IPS-18a (cell line): ENCODE data around the gene SUDS3.

Experiments used
- H3K27ac ChIP-seq: one replicate; pipeline ENCODE4 v1.5.1; 2013; ENCODE audit warnings: low read length
- H3K27me3 ChIP-seq: one replicate; pipeline ENCODE4 v1.6.1; 2013; ENCODE audit warnings: mild to moderate bottlenecking, low read length; ENCODE audit not compliant: control insufficient read depth, insufficient read depth
- H3K36me3 ChIP-seq: one replicate; pipeline ENCODE4 v1.6.1; 2013; ENCODE audit warnings: low read depth, low read length; ENCODE audit not compliant: control insufficient read depth
- H3K4me1 ChIP-seq: one replicate; pipeline ENCODE4 v1.6.1; 2013; ENCODE audit warnings: low read depth, low read length; ENCODE audit not compliant: control insufficient read depth
- H3K4me3 ChIP-seq: one replicate; pipeline ENCODE4 v1.5.1; 2013; ENCODE audit warnings: low read length
- H3K9ac ChIP-seq: one replicate; pipeline ENCODE4 v1.6.1; 2013; ENCODE audit warnings: mild to moderate bottlenecking, low read length, moderate library complexity
- H3K9me3 ChIP-seq: one replicate; pipeline ENCODE4 v1.6.1; 2013; ENCODE audit warnings: low read depth, low read length; ENCODE audit not compliant: control insufficient read depth

The SUDS3 gene, protein sequence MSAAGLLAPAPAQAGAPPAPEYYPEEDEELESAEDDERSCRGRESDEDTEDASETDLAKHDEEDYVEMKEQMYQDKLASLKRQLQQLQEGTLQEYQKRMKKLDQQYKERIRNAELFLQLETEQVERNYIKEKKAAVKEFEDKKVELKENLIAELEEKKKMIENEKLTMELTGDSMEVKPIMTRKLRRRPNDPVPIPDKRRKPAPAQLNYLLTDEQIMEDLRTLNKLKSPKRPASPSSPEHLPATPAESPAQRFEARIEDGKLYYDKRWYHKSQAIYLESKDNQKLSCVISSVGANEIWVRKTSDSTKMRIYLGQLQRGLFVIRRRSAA

GRCh38 chr12:118376089-118377020 lies at the start of gene SUDS3:
Gene SUDS3, plus strand, starts transcription at chr12:118376555. Its CDS starts 137 bp downstream, at chr12:118376692.
- Histone ChIP-seq H3K4me1 (peaks cover 17% of the 10 kb centered on the region), H3K27ac (peak within 1 kb of the TSS; percentile 98), H3K9me3 (no peaks in the 10 kb centered on the region), H3K36me3 (peaks cover 14% of the 10 kb centered on the region), H3K9ac (peak within 1 kb of the TSS; percentile 85), H3K4me3 (peak within 1 kb of the TSS; percentile 82), H3K27me3 (peaks cover 11% of the 10 kb centered on the region)

GRCh38 chr12:118326991-118327390 lies 49.4 kb upstream of the SUDS3 start:
- no peaks in the 10 kb centered on the region for H3K9me3 ChIP-seq
- H3K27ac ChIP-seq: no peak overlapping the region
- no peak overlapping the region for H3K4me3 ChIP-seq
- H3K9ac ChIP-seq: no peak overlapping the region
- H3K36me3 ChIP-seq: no peaks in the 10 kb centered on the region
- no peaks in the 10 kb centered on the region for H3K27me3 ChIP-seq
- H3K4me1 ChIP-seq: no peaks in the 10 kb centered on the region

GRCh38 chr12:118327391-118327790 lies 49.0 kb upstream of the SUDS3 start:
- Histone ChIP-seq H3K27me3 (no peaks in the 10 kb centered on the region), H3K9me3 (no peaks in the 10 kb centered on the region), H3K27ac (no peak overlapping the region), H3K36me3 (no peaks in the 10 kb centered on the region), H3K9ac (no peak overlapping the region), H3K4me1 (no peaks in the 10 kb centered on the region), H3K4me3 (no peak overlapping the region)

GRCh38 chr12:118328486-118329330 lies 47.6 kb upstream of the SUDS3 start:
- H3K27me3 ChIP-seq: no peaks in the 10 kb centered on the region
- H3K4me1 ChIP-seq: no peaks in the 10 kb centered on the region
- no peaks in the 10 kb centered on the region for H3K36me3 ChIP-seq
- no peaks in the 10 kb centered on the region for H3K9me3 ChIP-seq
- H3K9ac ChIP-seq: no peak overlapping the region
- H3K27ac ChIP-seq: no peak overlapping the region
- no peak overlapping the region for H3K4me3 ChIP-seq

- H3K9me3 ChIP-seq: no peaks in the 10 kb centered on the region
- H3K4me1 ChIP-seq: no peaks in the 10 kb centered on the region
- H3K27me3 ChIP-seq: no peaks in the 10 kb centered on the region
- no peak overlapping the region for H3K4me3 ChIP-seq
- no peaks in the 10 kb centered on the region for H3K36me3 ChIP-seq
- no peak overlapping the region for H3K27ac ChIP-seq
- H3K9ac ChIP-seq: no peak overlapping the region
These were observed 45.8 kb upstream of the SUDS3 start for GRCh38 chr12:118330421-118331018.

DNA sequence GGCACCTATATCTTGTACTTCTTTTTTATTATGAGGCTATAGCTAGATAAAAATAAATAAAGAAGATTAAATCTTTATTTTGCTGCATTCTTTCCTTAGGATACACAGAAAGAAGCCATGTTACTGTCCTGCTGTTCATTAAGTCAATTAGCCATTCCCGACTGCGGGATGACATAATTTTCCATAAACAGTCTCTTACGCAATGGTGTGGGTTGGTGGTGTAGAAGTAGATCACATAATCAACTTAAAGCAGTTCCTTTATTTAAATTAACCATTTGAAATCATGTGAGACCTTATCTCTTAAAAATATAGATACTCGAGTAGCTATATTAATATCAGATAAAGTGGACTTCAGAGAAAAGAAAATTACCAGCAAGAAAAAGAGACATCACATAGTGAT lies 43.8 kb upstream of the SUDS3 start:
- Histone ChIP-seq H3K27ac (no peak overlapping the region), H3K4me3 (no peak overlapping the region), H3K27me3 (no peaks in the 10 kb centered on the region), H3K36me3 (no peaks in the 10 kb centered on the region), H3K9me3 (no peaks in the 10 kb centered on the region), H3K4me1 (no peaks in the 10 kb centered on the region), H3K9ac (no peak overlapping the region)

- no peak overlapping the region for H3K9ac ChIP-seq
These were observed 42.1 kb upstream of the SUDS3 start for GRCh38 chr12:118334241-118334640.

GRCh38 chr12:118334939-118335567 lies 41.3 kb upstream of the SUDS3 start:
- no peak overlapping the region for H3K4me3 ChIP-seq
- H3K4me1 ChIP-seq: peaks cover 3% of the 10 kb centered on the region
- no peak overlapping the region for H3K27ac ChIP-seq
- no peaks in the 10 kb centered on the region for H3K36me3 ChIP-seq
- H3K9ac ChIP-seq: no peak overlapping the region
- no peaks in the 10 kb centered on the region for H3K9me3 ChIP-seq
- no peaks in the 10 kb centered on the region for H3K27me3 ChIP-seq

More at GRCh38 chr12:118334241-118334640, 42.1 kb upstream of the SUDS3 start:
- Histone ChIP-seq H3K4me3 (no peak overlapping the region), H3K9me3 (no peaks in the 10 kb centered on the region), H3K4me1 (peaks cover 3% of the 10 kb centered on the region), H3K36me3 (no peaks in the 10 kb centered on the region), H3K27ac (no peak overlapping the region), H3K27me3 (no peaks in the 10 kb centered on the region)

DNA sequence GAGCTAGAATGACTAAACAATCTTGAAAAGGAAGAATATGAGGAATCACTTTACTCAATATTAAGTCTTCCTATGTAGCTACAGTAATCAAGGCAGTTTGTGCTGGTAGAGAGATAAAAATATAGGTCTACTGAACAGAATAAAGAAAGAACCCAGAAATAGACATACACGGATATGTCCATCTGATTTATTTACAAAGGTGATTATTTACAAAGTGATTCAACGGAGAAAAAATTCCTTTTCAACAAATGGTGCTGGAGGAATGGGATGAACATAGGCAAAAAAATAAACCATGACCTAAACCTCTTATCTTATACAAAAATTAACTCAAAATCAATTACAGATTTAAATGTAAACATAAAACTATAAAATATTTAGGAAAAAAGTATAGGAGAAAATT lies 40.2 kb upstream of the SUDS3 start:
- Histone ChIP-seq H3K4me1 (peaks cover 3% of the 10 kb centered on the region), H3K27me3 (no peaks in the 10 kb centered on the region), H3K9ac (no peak overlapping the region), H3K9me3 (no peaks in the 10 kb centered on the region), H3K27ac (no peak overlapping the region), H3K4me3 (no peak overlapping the region), H3K36me3 (no peaks in the 10 kb centered on the region)

DNA sequence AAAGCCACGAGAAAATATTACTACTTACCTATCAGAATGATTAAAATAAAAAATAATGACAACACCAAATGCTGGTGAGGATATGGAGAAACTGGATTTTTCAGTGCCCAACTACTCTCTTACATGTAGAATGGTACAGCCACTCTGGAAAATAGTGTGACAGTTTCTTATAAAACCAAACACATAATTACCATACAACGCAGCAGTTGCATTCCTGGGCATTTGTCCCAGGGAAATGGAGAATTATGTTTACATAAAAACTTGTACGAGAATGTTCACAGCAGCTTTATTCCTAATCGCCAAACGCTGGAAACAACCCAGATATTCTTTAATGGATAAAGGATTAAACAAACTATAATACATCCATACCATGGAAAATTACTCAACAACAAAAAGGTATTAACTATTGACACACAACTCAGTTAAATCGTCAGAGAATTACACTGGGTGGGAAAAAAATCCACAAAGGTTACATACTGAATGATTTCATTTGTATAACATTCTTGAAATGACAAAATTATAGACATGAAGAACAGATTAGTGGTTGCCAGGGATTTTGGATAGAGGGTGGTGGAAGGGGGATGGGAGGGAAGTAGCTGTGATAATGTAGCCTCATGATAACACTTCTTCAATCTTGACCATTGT lies 39.0 kb upstream of the SUDS3 start:
- Histone ChIP-seq H3K9ac (no peak overlapping the region), H3K27ac (no peak overlapping the region)

More for the DNA sequence above, 39.0 kb upstream of the SUDS3 start:
- Histone ChIP-seq H3K36me3 (no peaks in the 10 kb centered on the region), H3K27me3 (no peaks in the 10 kb centered on the region), H3K4me3 (no peak overlapping the region), H3K4me1 (peaks cover 3% of the 10 kb centered on the region), H3K9me3 (no peaks in the 10 kb centered on the region)
